Fibroblast of skin of back (primary cell): ENCODE measurements around the gene PNPLA5.
"Not testable (repeated sequence)": the region's sequence is repeated elsewhere in the genome, so short reads cannot be mapped to it uniquely, and the experiment has no call there.

ENCODE experiments used
- DNase-seq: peaks from one replicate; pipeline ENCODE4 v3.0.0-alpha.2; 2013

PNPLA5 gene

GRCh38 chr22:43880541-43880991 is 11.2 kb downstream of the PNPLA5 start:
- DNase-seq: no peak

- no peak for DNase-seq
These were observed 11.8 kb downstream of the PNPLA5 start for GRCh38 chr22:43879901-43880540.

GRCh38 chr22:43878831-43879550 is 12.8 kb downstream of the PNPLA5 start:
- DNase-seq: no peak

GRCh38 chr22:43878079-43878795 is 13.6 kb downstream of the PNPLA5 start:
- DNase-seq: no peak

GRCh38 chr22:43876866-43877509 is 14.8 kb downstream of the PNPLA5 start:
- no peak for DNase-seq

GRCh38 chr22:43869799-43870198 is 22.0 kb downstream of the PNPLA5 start:
- no peak for DNase-seq

- not testable (repeated sequence) for DNase-seq
These were observed 22.8 kb downstream of the PNPLA5 start for GRCh38 chr22:43869001-43869400.

GRCh38 chr22:43867839-43868635 is 23.8 kb downstream of the PNPLA5 start:
- DNase-seq: peak; percentile 67

- DNase-seq: no peak
These were observed 29.0 kb downstream of the PNPLA5 start for GRCh38 chr22:43862882-43863202.

- DNase-seq: peak; percentile 41
These were observed 29.5 kb downstream of the PNPLA5 start, which contains the start of gene SULT4A1 for GRCh38 chr22:43862074-43862881. SULT4A1 (minus strand) TSS chr22:43862513; CDS start chr22:43862382, 131 bp downstream.

GRCh38 chr22:43861529-43861928 is 30.3 kb downstream of the PNPLA5 start:
- DNase-seq: peak; percentile 21

- no peak for DNase-seq
These were observed 31.0 kb downstream of the PNPLA5 start for GRCh38 chr22:43860831-43861230.

- no peak for DNase-seq
These were observed 31.7 kb downstream of the PNPLA5 start for GRCh38 chr22:43860126-43860525.

- DNase-seq: no peak
These were observed 32.2 kb downstream of the PNPLA5 start for GRCh38 chr22:43859621-43860020.

- no peak for DNase-seq
These were observed 32.6 kb downstream of the PNPLA5 start for GRCh38 chr22:43859176-43859575.

- no peak for DNase-seq
These were observed 33.5 kb downstream of the PNPLA5 start for GRCh38 chr22:43858156-43858895.

GRCh38 chr22:43857367-43857766 is 34.4 kb downstream of the PNPLA5 start:
- DNase-seq: no peak

- no peak for DNase-seq
These were observed 36.4 kb downstream of the PNPLA5 start for GRCh38 chr22:43855431-43855830.

GRCh38 chr22:43854786-43855271 is 37.0 kb downstream of the PNPLA5 start:
- no peak for DNase-seq

GRCh38 chr22:43854121-43854785 is 37.6 kb downstream of the PNPLA5 start:
- no peak for DNase-seq
